ENCODE results near the gene NOL4L. TPM values are rescaled to one million over a fixed set of nuclear protein-coding genes. Genes with fewer than 3 reads are reported as not detected.

NOL4L gene
- polyA plus RNA-seq, 1 experiment = 10.9 TPM

- Histone ChIP-seq H3K27me3 (ENCODE audit: control insufficient read depth, insufficient read depth, low read length) (no peaks in the 10 kb centered on the region), H3K36me3 (ENCODE audit: control insufficient read depth, insufficient read depth, low read length) (no peaks in the 10 kb centered on the region), H3K4me3 (ENCODE audit: low read depth, low read length) (no peak overlapping the region)
- no peak for TF ChIP-seq CTCF (IDR thresholded peaks at IDR 0.05; ENCODE audit: insufficient read depth, low read depth, low read length)
- no peak for DNase-seq (ENCODE audit: low read depth)
- POLR2A ChIA-PET = no interaction called here
- CTCF ChIA-PET = interaction anchor here (0.6 to 3.7 kb wide), 8 partner anchors 11 to 656 kb away, joined by 3 to 16 read pairs (median 5); no protein-coding TSS in a partner anchor
These were observed 76.4 kb downstream of the NOL4L start for GRCh38 chr20:32508775-32509119.

GRCh38 chr20:32507998-32508774, 76.9 kb downstream of the NOL4L start:
- no peak for TF ChIP-seq CTCF (IDR thresholded peaks at IDR 0.05; ENCODE audit: insufficient read depth, low read depth, low read length)
- H3K36me3 ChIP-seq (ENCODE audit: control insufficient read depth, insufficient read depth, low read length) = no peaks in the 10 kb centered on the region
- no peak overlapping the region for H3K4me3 ChIP-seq (ENCODE audit: low read depth, low read length)
- ChIA-PET CTCF (interaction anchor here (0.6 to 3.7 kb wide), 7 partner anchors 11 to 655 kb away, joined by 3 to 16 read pairs (median 6); no protein-coding TSS in a partner anchor), POLR2A (no interaction called here)
- no peak for DNase-seq (ENCODE audit: low read depth)
- no peaks in the 10 kb centered on the region for H3K27me3 ChIP-seq (ENCODE audit: control insufficient read depth, insufficient read depth, low read length)

GRCh38 chr20:32506721-32507120, 78.4 kb downstream of the NOL4L start:
- no peaks in the 10 kb centered on the region for H3K36me3 ChIP-seq (ENCODE audit: control insufficient read depth, insufficient read depth, low read length)
- ChIA-PET CTCF (interaction anchor here (1.2 to 3.7 kb wide), 3 partner anchors 15 to 147 kb away, joined by 3 to 16 read pairs (median 12); no protein-coding TSS in a partner anchor), POLR2A (no interaction called here)
- H3K27me3 ChIP-seq (ENCODE audit: control insufficient read depth, insufficient read depth, low read length) = no peaks in the 10 kb centered on the region
- no peak for TF ChIP-seq CTCF (IDR thresholded peaks at IDR 0.05; ENCODE audit: insufficient read depth, low read depth, low read length)
- no peak for DNase-seq (ENCODE audit: low read depth)
- no peak overlapping the region for H3K4me3 ChIP-seq (ENCODE audit: low read depth, low read length)

- no peaks in the 10 kb centered on the region for H3K27me3 ChIP-seq (ENCODE audit: control insufficient read depth, insufficient read depth, low read length)
- no peak overlapping the region for H3K4me3 ChIP-seq (ENCODE audit: low read depth, low read length)
- no peaks in the 10 kb centered on the region for H3K36me3 ChIP-seq (ENCODE audit: control insufficient read depth, insufficient read depth, low read length)
- TF ChIP-seq CTCF (IDR thresholded peaks at IDR 0.05; ENCODE audit: insufficient read depth, low read depth, low read length) = no peak
- no peak for DNase-seq (ENCODE audit: low read depth)
- CTCF ChIA-PET = interaction anchor here (3.7 kb wide), 1 partner anchor 16 kb away, joined by 16 read pairs; no protein-coding TSS in a partner anchor
- POLR2A ChIA-PET = no interaction called here
These were observed 79.2 kb downstream of the NOL4L start for GRCh38 chr20:32505723-32506473.

GRCh38 chr20:32501709-32502108, 83.4 kb downstream of the NOL4L start:
- ChIA-PET CTCF (no interaction called here), POLR2A (no interaction called here)
- Histone ChIP-seq H3K4me3 (ENCODE audit: low read depth, low read length) (no peak overlapping the region), H3K36me3 (ENCODE audit: control insufficient read depth, insufficient read depth, low read length) (no peaks in the 10 kb centered on the region), H3K27me3 (ENCODE audit: control insufficient read depth, insufficient read depth, low read length) (no peaks in the 10 kb centered on the region)
- TF ChIP-seq CTCF (IDR thresholded peaks at IDR 0.05; ENCODE audit: insufficient read depth, low read depth, low read length) = no peak
- no peak for DNase-seq (ENCODE audit: low read depth)

Data from BJ (cell line).